Measurements from ENCODE around the gene SPAG8.

The SPAG8 gene

GRCh38 chr9:35771943-35772342 is 40.1 kb downstream of the SPAG8 start:
- no peak for DNase-seq (ENCODE audit: low read depth)

- no peak for DNase-seq (ENCODE audit: low read depth)
Measured at GRCh38 chr9:35771534-35771933, 40.5 kb downstream of the SPAG8 start.

- DNase-seq (ENCODE audit: low read depth) = no peak
Measured at GRCh38 chr9:35771075-35771433, 41.0 kb downstream of the SPAG8 start.

GRCh38 chr9:35769763-35770162 is 42.3 kb downstream of the SPAG8 start:
- DNase-seq (ENCODE audit: low read depth) = no peak

GRCh38 chr9:35767458-35767857 is 44.6 kb downstream of the SPAG8 start:
- DNase-seq (ENCODE audit: low read depth) = no peak

- no peak for DNase-seq (ENCODE audit: low read depth)
Measured at GRCh38 chr9:35766997-35767396, 45.1 kb downstream of the SPAG8 start.

- no peak for DNase-seq (ENCODE audit: low read depth)
Measured at GRCh38 chr9:35763803-35764202, 48.3 kb downstream of the SPAG8 start.

GRCh38 chr9:35763181-35763580 is 48.9 kb downstream of the SPAG8 start:
- DNase-seq (ENCODE audit: low read depth) = no peak

- no peak for DNase-seq (ENCODE audit: low read depth)
Measured at GRCh38 chr9:35760651-35761050, 51.4 kb downstream of the SPAG8 start.

- DNase-seq (ENCODE audit: low read depth) = no peak
Measured at GRCh38 chr9:35759795-35760194, 52.3 kb downstream of the SPAG8 start.
